Naive thymus-derived CD4-positive, alpha-beta T cell (primary cell): ENCODE data around the gene TLCD3B. TPM values are rescaled to one million over a fixed set of nuclear protein-coding genes. Genes with fewer than 3 reads are reported as not detected.

Experiments
- ATAC-seq: fragments of 150-1000 bp; cut with Tn5 transposase; 2 replicates; pipeline ENCODE4 v1.10.0; 2021; ENCODE audit warnings: mild to moderate bottlenecking, moderate library complexity
- CTCF ChIA-PET: fragments of 350-600 bp; sonication (Branson Sonifier 250); formaldehyde crosslinking; loops from one replicate; lab custom pipeline; 2021; ENCODE audit warnings: antibody characterized with exemption; lab: Charles Lee
- POLR2A ChIA-PET: fragments of 350-600 bp; sonication (Branson Sonifier 250); formaldehyde crosslinking; loops from one replicate; lab custom pipeline; 2021; ENCODE audit warnings: antibody characterized with exemption, inconsistent platforms; lab: Charles Lee
- DNase-seq, 9 donors: peaks; one replicate each; pipeline versions ENCODE4 v3.0.0 to v3.0.0-alpha.2; 2020 to 2022; ENCODE audit warnings: mixed read lengths in 1 of 9
- H3K27ac ChIP-seq: one replicate; pipeline ENCODE4 v1.7.0; 2013; ENCODE audit warnings: mild to moderate bottlenecking, low read depth, low read length, moderate library complexity
- H3K27me3 ChIP-seq, 2 donors: one replicate each; pipeline ENCODE4 v1.7.0; 2013; ENCODE audit warnings: low read length in 2 of 2, mild to moderate bottlenecking in 2 of 2, moderate library complexity in 2 of 2; ENCODE audit not compliant: control insufficient read depth in 2 of 2, insufficient read depth in 2 of 2
- H3K36me3 ChIP-seq, 3 experiments: 1 replicate in 2 of 3; 2 replicates in 1 of 3; pipeline ENCODE4 v1.7.0; 2013; ENCODE audit warnings: low read length in 3 of 3, mild to moderate bottlenecking in 3 of 3, moderate library complexity in 1 of 3; ENCODE audit not compliant: insufficient read depth in 3 of 3, control insufficient read depth in 2 of 3
- H3K4me1 ChIP-seq, 2 donors: one replicate each; pipeline ENCODE4 v1.7.0; 2013; ENCODE audit warnings: low read length in 2 of 2, mild to moderate bottlenecking in 2 of 2, moderate library complexity in 1 of 2; ENCODE audit not compliant: control insufficient read depth in 2 of 2, insufficient read depth in 2 of 2
- H3K4me3 ChIP-seq: 2 replicates; pipeline ENCODE4 v1.7.0; 2013; ENCODE audit warnings: mild to moderate bottlenecking, low read length
- H3K9me3 ChIP-seq, 3 experiments: 1 replicate in 2 of 3; 2 replicates in 1 of 3; pipeline ENCODE4 v1.7.0; 2013; ENCODE audit warnings: low read length in 3 of 3; ENCODE audit not compliant: control insufficient read depth in 2 of 3
- H3K27ac Mint-ChIP-seq, 9 donors: one replicate each; pipeline ENCODE4 v1.8.0; 2020 to 2022; ENCODE audit warnings: mixed read lengths in 9 of 9, mild to moderate bottlenecking in 8 of 9, moderate library complexity in 5 of 9, inconsistent platforms in 2 of 9
- H3K27me3 Mint-ChIP-seq, 5 donors: one replicate each; pipeline ENCODE4 v1.8.0; 2021 to 2022; ENCODE audit warnings: mixed read lengths in 5 of 5, mild to moderate bottlenecking in 1 of 5
- H3K36me3 Mint-ChIP-seq, 5 donors: one replicate each; pipeline ENCODE4 v1.8.0; 2020 to 2022; ENCODE audit warnings: mixed read lengths in 5 of 5, mild to moderate bottlenecking in 3 of 5, inconsistent platforms in 1 of 5
- H3K4me1 Mint-ChIP-seq, 7 donors: one replicate each; pipeline ENCODE4 v1.8.0; 2020 to 2022; ENCODE audit warnings: mixed read lengths in 7 of 7, mild to moderate bottlenecking in 3 of 7, inconsistent platforms in 1 of 7
- H3K4me3 Mint-ChIP-seq, 10 donors: one replicate each; pipeline ENCODE4 v1.8.0; 2020 to 2022; ENCODE audit warnings: mild to moderate bottlenecking in 10 of 10, mixed read lengths in 10 of 10, moderate library complexity in 6 of 10, inconsistent platforms in 2 of 10
- H3K9me3 Mint-ChIP-seq, 11 donors: one replicate each; pipeline ENCODE4 v1.8.0; 2020 to 2022; ENCODE audit warnings: mixed read lengths in 11 of 11, mild to moderate bottlenecking in 4 of 11, inconsistent platforms in 1 of 11, moderate library complexity in 1 of 11
- intact Hi-C, 2 donors: fragments of 100-400 bp; cut with micrococcal nuclease; formaldehyde crosslinking; loops; one replicate each; pipeline ENCODE4 v1.15.1; 2023
- polyA plus RNA-seq, 2 donors: library from polyadenylated mRNA; unstranded; fragments of 300-500 nt; fragmentation: Illumina TruSeq; gene quantifications; one replicate each; pipeline ENCODE4 v1.2.3, GENCODE V29; 2021
- total RNA-seq, 6 experiments: library from RNA in 5 of 6; stranded (reverse) in 5 of 6; gene quantifications; 1 replicate in 5 of 6; 2 replicates in 1 of 6; pipeline ENCODE4 v1.2.3 and lab custom pipeline; 2021 to 2026

Gene TLCD3B
- total and polyA plus RNA-seq, 7 experiments from 2014 or later, result 1.2 to 2.3 TPM; not detected in 5

DNA sequence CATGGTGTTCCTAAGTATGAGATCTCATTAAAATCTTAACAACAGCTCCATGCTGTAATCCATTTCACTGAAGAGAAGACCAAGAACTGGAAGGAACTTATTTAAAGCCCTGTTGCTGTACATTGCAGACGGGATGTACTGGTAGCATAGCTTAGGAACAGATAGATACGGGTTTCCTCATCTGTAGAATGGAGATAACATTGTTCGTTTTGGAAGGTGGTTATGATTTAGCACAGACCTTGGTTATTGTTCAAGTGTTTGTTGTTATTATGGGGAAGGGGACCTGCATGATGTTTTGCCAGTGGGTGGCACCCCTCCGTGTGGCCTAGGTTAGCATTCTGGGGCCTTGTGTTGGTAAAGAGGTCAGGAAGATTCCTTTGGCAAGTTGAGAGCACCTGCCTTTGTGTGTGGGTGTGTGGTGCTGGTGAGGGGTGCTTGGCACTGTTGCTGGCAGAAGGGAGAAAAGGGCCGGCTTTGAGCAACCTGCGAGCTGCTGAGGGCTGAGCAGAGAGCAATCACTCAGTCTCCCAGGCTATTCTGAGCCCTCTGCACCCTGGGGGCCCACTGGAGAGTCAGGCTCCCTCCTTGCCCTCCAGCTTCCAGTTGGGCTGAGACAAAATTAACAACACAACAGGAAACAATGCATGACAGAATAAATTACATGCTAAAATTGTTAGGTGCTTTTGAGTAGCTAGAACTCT, 55.1 kb downstream of the TLCD3B start:
- intact Hi-C loops, result loop anchor here in 1 of 2 donors (10.0 kb wide), 1 partner anchor 429 kb away; the partner anchor contains the start of gene ZNF771
- Histone ChIP-seq H3K36me3 (peaks cover 8 to 38% (median 12%) of the 10 kb centered on the region in 3 experiments), H3K4me3 (no peak overlapping the region), H3K4me1 (peaks cover 20 to 23% of the 10 kb centered on the region in 2 donors), H3K27ac (peak overlapping the region; percentile 78), H3K27me3 (no peaks in the 10 kb centered on the region), H3K9me3 (no peaks in the 10 kb centered on the region)
- Mint-ChIP-seq H3K36me3 (peaks cover 0 to 27% (median 10%) of the 10 kb centered on the region in 5 donors), H3K9me3 (peaks cover 0 to 2% (median 0%) of the 10 kb centered on the region in 11 donors), H3K27me3 (no peaks in the 10 kb centered on the region), H3K4me3 (peak overlapping the region; percentile 80 to 97 (median 94)), H3K27ac (peak overlapping the region; percentile 62 to 91 (median 82)), H3K4me1 (peaks cover 23 to 39% (median 37%) of the 10 kb centered on the region in 7 donors)
- POLR2A ChIA-PET, result interaction anchor here (0.6 to 6.4 kb wide), 7 partner anchors 14 to 171 kb away, joined by 3 to 79 read pairs (median 3); partner anchors contain the start of genes HIRIP3, INO80E, SEZ6L2 and TMEM219
- DNase-seq (no peak), ATAC-seq (no peak)
- CTCF ChIA-PET, result interaction anchor here (0.9 to 1.0 kb wide), 2 partner anchors 169 to 276 kb away, joined by 3 read pairs; no protein-coding TSS in a partner anchor

DNA sequence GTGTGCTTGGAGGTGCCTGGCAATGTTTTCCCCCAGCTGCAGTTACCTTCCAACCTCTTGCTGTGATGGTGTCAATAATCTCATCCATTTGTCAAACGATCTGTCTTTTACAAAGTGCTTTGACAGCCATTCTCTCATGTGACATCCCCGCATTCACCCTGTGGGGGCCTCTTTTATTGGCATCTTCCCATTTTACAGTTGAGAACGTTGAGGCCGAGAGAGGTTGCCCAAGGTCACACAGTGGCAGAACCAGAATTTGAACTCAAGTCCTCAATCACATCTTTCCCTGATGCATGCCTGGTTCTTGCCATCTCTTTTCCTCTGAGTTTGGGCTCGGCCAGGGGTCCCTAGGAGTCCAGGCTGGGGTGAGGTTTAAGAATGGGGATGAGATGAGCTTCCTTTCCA, 55.9 kb downstream of the TLCD3B start:
- Mint-ChIP-seq H3K27ac (peak overlapping the region; percentile 76 to 91 (median 83)), H3K27me3 (no peaks in the 10 kb centered on the region), H3K4me1 (peaks cover 20 to 39% (median 37%) of the 10 kb centered on the region in 7 donors), H3K9me3 (peaks cover 0 to 2% (median 0%) of the 10 kb centered on the region in 11 donors), H3K36me3 (peaks cover 0 to 22% (median 10%) of the 10 kb centered on the region in 5 donors), H3K4me3 (peak overlapping the region; percentile 80 to 97 (median 94))
- Histone ChIP-seq H3K27ac (peak overlapping the region; percentile 78), H3K27me3 (no peaks in the 10 kb centered on the region), H3K4me3 (peak overlapping the region; percentile 98), H3K9me3 (no peaks in the 10 kb centered on the region), H3K4me1 (peaks cover 20 to 23% of the 10 kb centered on the region in 2 donors), H3K36me3 (peaks cover 1 to 33% (median 8%) of the 10 kb centered on the region in 3 experiments)
- ChIA-PET POLR2A (interaction anchor here (0.6 to 6.4 kb wide), 6 partner anchors 13 to 167 kb away, joined by 3 to 79 read pairs (median 6); partner anchors contain the start of genes HIRIP3, INO80E, SEZ6L2 and TMEM219), CTCF (interaction anchor here (0.9 kb wide), 1 partner anchor 275 kb away, joined by 3 read pairs; no protein-coding TSS in a partner anchor)
- intact Hi-C loops, result loop anchor here in 1 of 2 donors (10.0 kb wide), 1 partner anchor 430 kb away; the partner anchor contains the start of gene ZNF771
- no peak for DNase-seq
- ATAC-seq, result no peak

Other genes starting within 250 kb of the TLCD3B start
- 100 to 1,000 TPM in 1 of 5 experiments, 10 to 100 TPM in 4; 62.5 to 141 (median 81.3) TPM for gene KIF22, start 240.5 kb downstream of the TLCD3B start, total RNA-seq
- 10 to 100 TPM; 36.9 to 50.7 TPM for gene KIF22, start 240.5 kb downstream of the TLCD3B start, polyA plus RNA-seq
- gene MAZ, start 224.7 kb downstream of the TLCD3B start, total RNA-seq, result 100 to 1,000 TPM; 192 to 424 (median 259) TPM
- 10 to 100 TPM; 36.9 to 44.5 TPM for gene MAZ, start 224.7 kb downstream of the TLCD3B start, polyA plus RNA-seq
- 1 to 10 TPM; 1.9 to 4.6 (median 2.8) TPM for gene PRRT2, start 219.1 kb downstream of the TLCD3B start, total RNA-seq
- under 1 TPM in 1 of 2 donors, not detected in 1; 0.07 TPM for gene PRRT2, start 219.1 kb downstream of the TLCD3B start, polyA plus RNA-seq
- 10 to 100 TPM; 17.5 to 42.0 (median 25.7) TPM for gene PAGR1, start 215.1 kb downstream of the TLCD3B start, total RNA-seq
- gene PAGR1, start 215.1 kb downstream of the TLCD3B start, polyA plus RNA-seq, result 10 to 100 TPM; 54.0 to 62.6 TPM
- 100 to 1,000 TPM; 130 to 221 (median 150) TPM for gene MVP, start 210.8 kb downstream of the TLCD3B start, total RNA-seq
- 100 to 1,000 TPM; 118 to 183 TPM for gene MVP, start 210.8 kb downstream of the TLCD3B start, polyA plus RNA-seq
- 10 to 100 TPM; 36.5 to 92.0 (median 69.9) TPM for gene CDIPT, start 168.0 kb downstream of the TLCD3B start, total RNA-seq
- 100 to 1,000 TPM in 1 of 2 donors, 10 to 100 TPM in 1; 96.3 to 127 TPM for gene CDIPT, start 168.0 kb downstream of the TLCD3B start, polyA plus RNA-seq
- gene SEZ6L2, start 131.7 kb downstream of the TLCD3B start, total RNA-seq, result under 1 TPM in 1 of 5 experiments, not detected in 4; 0.19 TPM
- gene SEZ6L2, start 131.7 kb downstream of the TLCD3B start, polyA plus RNA-seq, result not detected
- under 1 TPM in 1 of 5 experiments, not detected in 4; 0.27 TPM for gene ASPHD1, start 130.8 kb downstream of the TLCD3B start, total RNA-seq
- not detected for gene ASPHD1, start 130.8 kb downstream of the TLCD3B start, polyA plus RNA-seq
- gene KCTD13, start 105.0 kb downstream of the TLCD3B start, total RNA-seq, result 10 to 100 TPM; 40.7 to 81.1 (median 45.9) TPM
- gene KCTD13, start 105.0 kb downstream of the TLCD3B start, polyA plus RNA-seq, result 10 to 100 TPM in 1 of 2 donors, 1 to 10 TPM in 1; 8.7 to 15.9 TPM
- 10 to 100 TPM; 64.3 to 89.7 (median 74.0) TPM for gene TMEM219, start 69.2 kb downstream of the TLCD3B start, total RNA-seq
- 100 to 1,000 TPM; 205 to 212 TPM for gene TMEM219, start 69.2 kb downstream of the TLCD3B start, polyA plus RNA-seq
- gene TAOK2, start 57.4 kb downstream of the TLCD3B start, total RNA-seq, result 10 to 100 TPM; 19.4 to 48.5 (median 42.9) TPM
- gene TAOK2, start 57.4 kb downstream of the TLCD3B start, polyA plus RNA-seq, result 1 to 10 TPM; 2.9 to 8.1 TPM
- gene HIRIP3, start 35.7 kb downstream of the TLCD3B start, total RNA-seq, result 10 to 100 TPM; 14.4 to 37.6 (median 17.2) TPM
- gene HIRIP3, start 35.7 kb downstream of the TLCD3B start, polyA plus RNA-seq, result 10 to 100 TPM; 22.6 to 32.9 TPM
- 100 to 1,000 TPM in 2 of 5 experiments, 10 to 100 TPM in 3; 71.7 to 141 (median 95.8) TPM for gene INO80E, start 35.0 kb downstream of the TLCD3B start, total RNA-seq
- 1 to 10 TPM; 4.3 to 9.3 TPM for gene INO80E, start 35.0 kb downstream of the TLCD3B start, polyA plus RNA-seq
- gene DOC2A, start 20.2 kb downstream of the TLCD3B start, total RNA-seq, result under 1 TPM in 2 of 5 experiments, not detected in 3; 0.46 to 0.54 TPM
- under 1 TPM in 1 of 2 donors, not detected in 1; 0.18 TPM for gene DOC2A, start 20.2 kb downstream of the TLCD3B start, polyA plus RNA-seq
- gene C16orf92, start 8.1 kb downstream of the TLCD3B start, total RNA-seq, result not detected
- not detected for gene C16orf92, start 8.1 kb downstream of the TLCD3B start, polyA plus RNA-seq
- gene ALDOA, start 34.5 kb upstream of the TLCD3B start, total RNA-seq, result 1,000 to 10,000 TPM in 1 of 5 experiments, 100 to 1,000 TPM in 4; 356 to 1,619 (median 584) TPM
- 1,000 to 10,000 TPM in 1 of 2 donors, 100 to 1,000 TPM in 1; 955 to 1,316 TPM for gene ALDOA, start 34.5 kb upstream of the TLCD3B start, polyA plus RNA-seq
- 100 to 1,000 TPM in 2 of 5 experiments, 10 to 100 TPM in 3; 68.4 to 143 (median 86.0) TPM for gene PPP4C, start 44.7 kb upstream of the TLCD3B start, total RNA-seq
- 100 to 1,000 TPM; 176 TPM for gene PPP4C, start 44.7 kb upstream of the TLCD3B start, polyA plus RNA-seq
- gene TBX6, start 60.7 kb upstream of the TLCD3B start, total RNA-seq, result 1 to 10 TPM; 1.5 to 3.3 (median 1.6) TPM
- under 1 TPM in 1 of 2 donors, not detected in 1; 0.38 TPM for gene TBX6, start 60.7 kb upstream of the TLCD3B start, polyA plus RNA-seq
- 100 to 1,000 TPM in 3 of 5 experiments, 10 to 100 TPM in 2; 50.5 to 260 (median 130) TPM for gene YPEL3, start 64.9 kb upstream of the TLCD3B start, total RNA-seq
- 100 to 1,000 TPM; 242 to 308 TPM for gene YPEL3, start 64.9 kb upstream of the TLCD3B start, polyA plus RNA-seq
- gene GDPD3, start 82.3 kb upstream of the TLCD3B start, total RNA-seq, result 10 to 100 TPM in 4 of 5 experiments, 1 to 10 TPM in 1; 7.9 to 39.3 (median 12.3) TPM
- gene GDPD3, start 82.3 kb upstream of the TLCD3B start, polyA plus RNA-seq, result not detected
- 10 to 100 TPM; 50.5 to 82.2 (median 64.3) TPM for gene MAPK3, start 91.9 kb upstream of the TLCD3B start, total RNA-seq
- 1 to 10 TPM; 7.5 to 8.3 TPM for gene MAPK3, start 91.9 kb upstream of the TLCD3B start, polyA plus RNA-seq
- gene CORO1A, start 152.3 kb upstream of the TLCD3B start, total RNA-seq, result 1,000 to 10,000 TPM in 1 of 5 experiments, 100 to 1,000 TPM in 4; 609 to 1,666 (median 826) TPM
- gene CORO1A, start 152.3 kb upstream of the TLCD3B start, polyA plus RNA-seq, result 1,000 to 10,000 TPM; 1,289 to 1,601 TPM
- gene BOLA2B, start 162.4 kb upstream of the TLCD3B start, total RNA-seq, result 100 to 1,000 TPM in 1 of 5 experiments, 10 to 100 TPM in 4; 51.3 to 173 (median 69.8) TPM
- gene BOLA2B, start 162.4 kb upstream of the TLCD3B start, polyA plus RNA-seq, result 100 to 1,000 TPM; 168 to 205 TPM
- 10 to 100 TPM; 41.8 to 84.5 (median 49.5) TPM for gene SLX1A, start 162.6 kb upstream of the TLCD3B start, total RNA-seq
- gene SLX1A, start 162.6 kb upstream of the TLCD3B start, polyA plus RNA-seq, result 10 to 100 TPM; 36.4 to 40.0 TPM
- 10 to 100 TPM; 25.3 to 34.8 (median 32.8) TPM for gene SULT1A3, start 168.0 kb upstream of the TLCD3B start, total RNA-seq
- gene SULT1A3, start 168.0 kb upstream of the TLCD3B start, polyA plus RNA-seq, result 1 to 10 TPM in 1 of 2 donors, under 1 TPM in 1; 0.51 to 1.1 TPM
- gene NPIPB13, start 217.2 kb upstream of the TLCD3B start, total RNA-seq, result 10 to 100 TPM; 13.3 to 33.3 (median 14.4) TPM
- gene NPIPB13, start 217.2 kb upstream of the TLCD3B start, polyA plus RNA-seq, result 1 to 10 TPM in 1 of 2 donors, under 1 TPM in 1; 0.85 to 2.6 TPM